Measurements from ENCODE around the gene TAC3. TPM values are rescaled to one million over a fixed set of nuclear protein-coding genes. Genes with fewer than 3 reads are reported as not detected.

Gene TAC3
- total and polyA plus RNA-seq, 2 of the 4 experiments (the other 2 are of a cell fraction) = 0.94 TPM; not detected in 1

DNA sequence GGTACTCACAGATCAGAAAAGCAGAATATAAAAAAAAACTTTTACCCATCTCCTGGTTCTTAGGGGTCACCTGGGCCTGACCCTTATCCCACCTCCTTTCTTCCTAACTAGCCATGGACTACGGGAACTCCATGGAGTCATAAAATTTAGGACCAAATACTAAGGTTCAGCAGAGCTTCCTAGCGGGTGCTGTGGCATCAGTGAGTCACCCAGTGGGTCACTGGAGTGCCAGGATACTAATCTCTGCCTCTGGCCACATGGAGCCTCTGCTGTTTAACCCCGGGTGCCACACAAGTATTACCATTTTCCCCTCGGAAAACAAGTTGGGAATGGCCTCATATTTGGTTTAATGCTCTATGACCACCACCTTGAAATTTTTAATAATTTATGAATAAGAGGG is 16.9 kb downstream of the TAC3 start:
- no peak overlapping the region; the same call in 1 of the 2 replicates for H3K23ac ChIP-seq (ENCODE audit: low read depth, low read length)
- H3K27me3 ChIP-seq (ENCODE audit: control insufficient read depth, insufficient read depth, low read length) = no peaks in the 10 kb centered on the region
- peaks cover 6% of the 10 kb centered on the region for H3K4me1 ChIP-seq (ENCODE audit: control insufficient read depth, insufficient read depth, low read length)
- peaks cover 17% of the 10 kb centered on the region for H3K9me1 ChIP-seq (ENCODE audit: insufficient read depth, low read length)
- CTCF ChIA-PET = no interaction called here
- no peak overlapping the region for H2BK20ac ChIP-seq (ENCODE audit: low read depth, low read length)
- H3K4ac ChIP-seq (ENCODE audit: low read depth, low read length) = no peak overlapping the region
- H3K18ac ChIP-seq (ENCODE audit: low read depth, low read length) = no peak overlapping the region
- no peak overlapping the region for H4K5ac ChIP-seq (ENCODE audit: low read depth, low read length)
- H3K27ac ChIP-seq (ENCODE audit: insufficient read depth, low read length) = no peak overlapping the region
- no peak overlapping the region for H4K8ac ChIP-seq (ENCODE audit: low read depth in 2 of 2, low read length in 2 of 2)
- ATAC-seq (ENCODE audit: low read depth) (no peak), DNase-seq (no peak)
- H3K4me2 ChIP-seq (ENCODE audit: low read depth, low read length) = no peak overlapping the region
- H3K4me3 ChIP-seq (ENCODE audit: insufficient read depth, low read depth, low read length) = no peak overlapping the region
- no peak overlapping the region for H2BK120ac ChIP-seq (ENCODE audit: low read depth, low read length)
- H3K9me3 ChIP-seq (ENCODE audit: control insufficient read depth, insufficient read depth, low read length) = no peaks in the 10 kb centered on the region
- H2AK9ac ChIP-seq (replicated peaks; ENCODE audit: low read depth, low read length, poor library complexity) = peak overlapping the region; percentile 76
- in situ Hi-C loops (cut with MboI; ENCODE audit: low sequenced_read_pairs) = loop anchor here (25.0 kb wide), 1 partner anchor 487 kb away; the partner anchor contains the start of gene RBMS2
- H3K9ac ChIP-seq (ENCODE audit: low read depth, low read length) = no peak overlapping the region
- intact Hi-C loops (cut with micrococcal nuclease) = no loop called here
- TF ChIP-seq, protein P1, sequence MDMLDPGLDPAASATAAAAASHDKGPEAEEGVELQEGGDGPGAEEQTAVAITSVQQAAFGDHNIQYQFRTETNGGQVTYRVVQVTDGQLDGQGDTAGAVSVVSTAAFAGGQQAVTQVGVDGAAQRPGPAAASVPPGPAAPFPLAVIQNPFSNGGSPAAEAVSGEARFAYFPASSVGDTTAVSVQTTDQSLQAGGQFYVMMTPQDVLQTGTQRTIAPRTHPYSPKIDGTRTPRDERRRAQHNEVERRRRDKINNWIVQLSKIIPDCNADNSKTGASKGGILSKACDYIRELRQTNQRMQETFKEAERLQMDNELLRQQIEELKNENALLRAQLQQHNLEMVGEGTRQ (IDR thresholded peaks at IDR 0.05; ENCODE audit: low read depth, low read length) = no peak
- TF ChIP-seq, protein P2, sequence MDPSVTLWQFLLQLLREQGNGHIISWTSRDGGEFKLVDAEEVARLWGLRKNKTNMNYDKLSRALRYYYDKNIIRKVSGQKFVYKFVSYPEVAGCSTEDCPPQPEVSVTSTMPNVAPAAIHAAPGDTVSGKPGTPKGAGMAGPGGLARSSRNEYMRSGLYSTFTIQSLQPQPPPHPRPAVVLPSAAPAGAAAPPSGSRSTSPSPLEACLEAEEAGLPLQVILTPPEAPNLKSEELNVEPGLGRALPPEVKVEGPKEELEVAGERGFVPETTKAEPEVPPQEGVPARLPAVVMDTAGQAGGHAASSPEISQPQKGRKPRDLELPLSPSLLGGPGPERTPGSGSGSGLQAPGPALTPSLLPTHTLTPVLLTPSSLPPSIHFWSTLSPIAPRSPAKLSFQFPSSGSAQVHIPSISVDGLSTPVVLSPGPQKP (IDR thresholded peaks at IDR 0.05; ENCODE audit: borderline replicate concordance, low read depth, low read length) = no peak
- TF ChIP-seq MXI1 (IDR thresholded peaks at IDR 0.05; ENCODE audit: borderline replicate concordance, low read depth, low read length) = no peak
- TF ChIP-seq RCOR1 (IDR thresholded peaks at IDR 0.05; ENCODE audit: insufficient replicate concordance, low read length) = no peak
- no peak for TF ChIP-seq FOS (IDR thresholded peaks at IDR 0.05; ENCODE audit: low read depth, low read length)
- TF ChIP-seq, protein P3, sequence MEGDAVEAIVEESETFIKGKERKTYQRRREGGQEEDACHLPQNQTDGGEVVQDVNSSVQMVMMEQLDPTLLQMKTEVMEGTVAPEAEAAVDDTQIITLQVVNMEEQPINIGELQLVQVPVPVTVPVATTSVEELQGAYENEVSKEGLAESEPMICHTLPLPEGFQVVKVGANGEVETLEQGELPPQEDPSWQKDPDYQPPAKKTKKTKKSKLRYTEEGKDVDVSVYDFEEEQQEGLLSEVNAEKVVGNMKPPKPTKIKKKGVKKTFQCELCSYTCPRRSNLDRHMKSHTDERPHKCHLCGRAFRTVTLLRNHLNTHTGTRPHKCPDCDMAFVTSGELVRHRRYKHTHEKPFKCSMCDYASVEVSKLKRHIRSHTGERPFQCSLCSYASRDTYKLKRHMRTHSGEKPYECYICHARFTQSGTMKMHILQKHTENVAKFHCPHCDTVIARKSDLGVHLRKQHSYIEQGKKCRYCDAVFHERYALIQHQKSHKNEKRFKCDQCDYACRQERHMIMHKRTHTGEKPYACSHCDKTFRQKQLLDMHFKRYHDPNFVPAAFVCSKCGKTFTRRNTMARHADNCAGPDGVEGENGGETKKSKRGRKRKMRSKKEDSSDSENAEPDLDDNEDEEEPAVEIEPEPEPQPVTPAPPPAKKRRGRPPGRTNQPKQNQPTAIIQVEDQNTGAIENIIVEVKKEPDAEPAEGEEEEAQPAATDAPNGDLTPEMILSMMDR (conservative IDR thresholded peaks at IDR 0.05; ENCODE audit: low read depth, low read length) = no peak
- no peak for TF ChIP-seq RFX5 (IDR thresholded peaks at IDR 0.05; ENCODE audit: low read depth, low read length)
- no peak for TF ChIP-seq CHD1 (IDR thresholded peaks at IDR 0.05; ENCODE audit: low read depth, low read length)
- no peak for TF ChIP-seq POLR2A (IDR thresholded peaks at IDR 0.05; ENCODE audit: low read depth, low read length)
- no peak for TF ChIP-seq NFE2L2 (IDR thresholded peaks at IDR 0.05; ENCODE audit: low read depth, low read length)
- TF ChIP-seq SMC3 (IDR thresholded peaks at IDR 0.05; ENCODE audit: low read depth, low read length) = no peak
- no peak for TF ChIP-seq RAD21 (IDR thresholded peaks at IDR 0.05; ENCODE audit: low read length)
- TF ChIP-seq BHLHE40 (IDR thresholded peaks at IDR 0.05; ENCODE audit: low read depth, low read length) = no peak
- no peak for TF ChIP-seq MAFK (IDR thresholded peaks at IDR 0.05; ENCODE audit: low read depth, low read length)
- TF ChIP-seq MAZ (IDR thresholded peaks at IDR 0.05; ENCODE audit: borderline replicate concordance, low read depth, low read length) = no peak
- TF ChIP-seq CEBPB (IDR thresholded peaks at IDR 0.05; ENCODE audit: low read depth, low read length) = no peak
- H2AK5ac ChIP-seq (ENCODE audit: low read depth, low read length) = no peak overlapping the region
- BruUV-seq (replicated peaks) = no TSS peak
- no peak overlapping the region for H4K91ac ChIP-seq (ENCODE audit: insufficient read depth, low read depth, low read length)
- H2BK15ac ChIP-seq (ENCODE audit: low read depth, low read length) = no peak overlapping the region
- no peak overlapping the region for H3K14ac ChIP-seq (replicated peaks; ENCODE audit: low read depth, low read length)
- dilution Hi-C loops (cut with HindIII; ENCODE audit: low sequenced_read_pairs, unreplicated experiment) = no loop called here
- H4K20me1 ChIP-seq (ENCODE audit: insufficient read depth, low read length) = peaks cover 41% of the 10 kb centered on the region
- no peak overlapping the region for H3K56ac ChIP-seq (ENCODE audit: extremely low read depth, insufficient read depth, low read length)
- 85% methylated on average over 2 of the region's 4 CpGs; no CpG with 5 or more reads in 1 of the 2 experiments for WGBS, 2 experiments (ENCODE audit: extremely low coverage in 2 of 2, insufficient read length in 1 of 2)
- H2BK5ac ChIP-seq (ENCODE audit: low read depth, low read length, poor library complexity, severe bottlenecking) = no peak overlapping the region
- peaks cover 53% of the 10 kb centered on the region for H3K36me3 ChIP-seq (ENCODE audit: control insufficient read depth, insufficient read depth, low read length)
- POLR2A ChIA-PET (ENCODE audit: unreplicated experiment) = no interaction called here
- H3K79me1 ChIP-seq (ENCODE audit: low read depth in 1 of 2, low read length in 2 of 2) = peaks cover 18 to 66% of the 10 kb centered on the region in 2 experiments
- no peak overlapping the region for H2AFZ ChIP-seq (replicated peaks; ENCODE audit: low read length, poor library complexity)
